IPS-NIHi7 (cell line): Measurements from ENCODE around the gene SPNS1.

Experiments used
- DNase-seq: peaks from one replicate; pipeline ENCODE4 v3.0.0; 2012; ENCODE audit warnings: mixed read lengths; ENCODE audit errors: extremely low spot score

SPNS1 gene

DNA sequence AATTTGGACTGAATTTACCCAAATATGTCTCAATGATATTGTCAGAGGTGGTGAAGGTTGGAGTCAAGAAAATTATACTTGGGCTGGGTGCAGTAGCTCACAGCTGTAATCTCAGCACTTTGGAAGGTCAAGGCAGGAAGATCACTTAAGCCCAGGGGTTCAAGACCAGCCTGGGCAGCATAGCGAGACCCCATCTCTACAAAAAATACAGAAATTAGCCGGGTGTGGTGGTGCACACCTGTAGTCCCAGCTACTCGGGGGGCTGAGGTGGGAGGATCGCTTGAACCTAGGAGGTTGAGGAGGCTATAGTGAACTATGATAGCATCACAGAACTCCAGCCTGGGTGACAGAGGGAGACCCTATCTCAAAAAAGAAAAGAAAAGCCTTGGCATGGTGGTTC is 51.2 kb downstream of the SPNS1 start:
- DNase-seq = no peak

DNA sequence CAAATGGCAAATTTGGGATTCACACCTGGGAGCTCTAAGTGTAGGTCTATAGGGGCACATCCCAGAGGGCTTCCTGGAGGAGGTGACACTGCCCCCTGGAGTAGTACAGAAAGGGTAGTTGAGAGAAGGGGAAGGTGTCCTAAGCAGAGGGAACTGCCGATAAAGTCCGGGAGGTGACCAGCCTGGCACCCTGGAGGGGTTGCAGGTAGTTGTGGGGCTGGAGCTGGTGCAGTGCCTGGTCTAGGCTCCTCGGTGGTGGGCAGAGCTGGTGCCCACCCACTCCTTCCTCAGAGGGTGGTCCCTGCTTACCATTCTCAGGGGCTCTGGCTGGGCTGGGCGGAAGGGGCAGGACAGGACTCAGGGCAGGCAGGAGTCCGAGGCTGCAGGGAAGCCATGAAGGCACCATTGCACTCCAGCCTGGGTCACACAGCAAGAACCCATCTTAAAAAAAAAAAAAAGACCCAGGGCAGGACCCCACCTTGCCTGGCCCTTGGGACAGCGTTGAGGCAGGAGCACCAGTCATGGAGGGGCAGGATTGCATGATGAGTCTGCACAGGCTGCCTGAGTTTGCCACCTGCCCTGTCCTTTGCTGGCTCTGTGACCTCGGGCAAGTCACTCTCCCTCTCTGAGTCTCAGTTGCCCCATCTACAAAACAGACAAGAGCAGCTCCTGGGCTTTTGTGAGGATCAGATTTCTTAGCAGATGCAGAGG is 54.0 kb downstream of the SPNS1 start:
- DNase-seq = no peak

- DNase-seq = peak; percentile 67
These were observed 54.8 kb downstream of the SPNS1 start for GRCh38 chr16:29029168-29029994.

GRCh38 chr16:29030086-29030840 is 55.7 kb downstream of the SPNS1 start:
- DNase-seq = no peak
